Measurements from ENCODE around the gene COLEC12. TPM values are rescaled to one million over a fixed set of nuclear protein-coding genes. Genes with fewer than 3 reads are reported as not detected.

COLEC12 gene
- total RNA-seq, 4 donors from 2014 or later: 6.3 to 34.7 (median 19.8) TPM

Other genes starting within 250 kb of the COLEC12 start
- 100 to 1,000 TPM in 1 of 4 donors, 10 to 100 TPM in 3; 56.9 to 111 (median 71.9) TPM for gene THOC1, start 232.7 kb downstream of the COLEC12 start, total RNA-seq
- gene CETN1, start 79.7 kb upstream of the COLEC12 start, total RNA-seq: under 1 TPM in 1 of 4 donors, not detected in 3; 0.27 TPM
- 10 to 100 TPM in 2 of 4 donors, 1 to 10 TPM in 2; 3.5 to 36.6 (median 15.0) TPM for gene CLUL1, start 96.3 kb upstream of the COLEC12 start, total RNA-seq
- gene TYMS, start 157.0 kb upstream of the COLEC12 start, total RNA-seq: 1 to 10 TPM in 2 of 4 donors, under 1 TPM in 1, not detected in 1; 0.67 to 2.1 (median 1.8) TPM
- 100 to 1,000 TPM in 2 of 4 donors, 10 to 100 TPM in 2; 57.5 to 192 (median 101) TPM for gene ENOSF1, start 211.9 kb upstream of the COLEC12 start, total RNA-seq

All from thyroid gland (tissue), 4 donors.